ENCODE measurements around the gene KCNJ9. TPM values are rescaled to one million over a fixed set of nuclear protein-coding genes. Genes with fewer than 3 reads are reported as not detected.
"Not testable (repeated sequence)": the region's sequence is repeated elsewhere in the genome, so short reads cannot be mapped to it uniquely, and the experiment has no call there.

The KCNJ9 gene
- total RNA-seq, 1 donor from 2014 or later: not detected

DNA sequence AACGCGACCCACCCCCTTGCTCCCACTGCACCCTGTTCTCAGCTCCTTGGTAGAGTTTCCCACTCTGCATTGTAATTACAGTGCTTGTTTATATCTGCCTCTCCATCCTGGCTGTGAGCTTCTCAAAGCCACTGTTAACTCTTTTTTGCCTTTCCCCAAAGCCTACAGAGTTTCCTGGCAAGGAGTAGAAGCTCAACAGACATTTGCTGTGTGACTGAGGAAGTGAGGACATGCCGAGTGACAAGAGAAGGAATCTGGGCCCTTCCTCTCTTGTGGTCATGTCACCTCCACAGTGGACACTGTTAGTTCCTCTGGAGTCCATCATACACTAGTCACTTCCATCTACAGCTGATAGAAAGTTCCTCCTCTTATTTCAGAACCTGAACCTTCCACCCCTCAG, 23.1 kb downstream of the KCNJ9 start:
- intact Hi-C loops (cut with micrococcal nuclease): no loop called here
- H3K27ac Mint-ChIP-seq: no peak overlapping the region
- H3K27me3 Mint-ChIP-seq (ENCODE audit: insufficient read depth): peaks cover 7% of the 10 kb centered on the region
- no peak overlapping the region for H3K4me3 Mint-ChIP-seq
- no peaks in the 10 kb centered on the region for H3K36me3 Mint-ChIP-seq (ENCODE audit: low read depth)
- peaks cover 20% of the 10 kb centered on the region for H3K4me1 Mint-ChIP-seq (ENCODE audit: low read depth)
- DNase-seq (ENCODE audit: low spot score): no peak
- H3K9me3 Mint-ChIP-seq: no peaks in the 10 kb centered on the region

DNA sequence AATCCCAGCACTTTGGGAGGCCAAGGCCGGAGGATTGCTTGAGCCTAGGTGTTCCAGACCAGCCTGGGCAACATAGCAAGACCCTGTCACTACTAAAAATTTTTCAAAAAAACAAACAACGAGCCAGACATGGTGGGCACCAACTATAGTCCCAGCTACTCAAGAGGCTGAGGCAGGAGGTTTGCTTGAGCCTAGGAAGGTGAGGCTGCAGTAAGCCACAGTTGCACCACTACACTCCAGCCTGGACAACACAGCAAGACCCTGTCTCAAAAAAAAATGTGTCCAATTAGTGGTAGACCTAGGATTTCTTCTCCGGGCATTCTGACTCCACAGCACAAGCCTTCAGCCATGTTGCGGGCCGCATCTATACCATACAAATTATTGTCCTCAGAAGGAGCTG, 23.8 kb downstream of the KCNJ9 start:
- H3K9me3 Mint-ChIP-seq: no peaks in the 10 kb centered on the region
- H3K27ac Mint-ChIP-seq: no peak overlapping the region
- intact Hi-C loops (cut with micrococcal nuclease): no loop called here
- H3K27me3 Mint-ChIP-seq (ENCODE audit: insufficient read depth): peaks cover 7% of the 10 kb centered on the region
- DNase-seq (ENCODE audit: low spot score): no peak
- no peaks in the 10 kb centered on the region for H3K36me3 Mint-ChIP-seq (ENCODE audit: low read depth)
- peaks cover 17% of the 10 kb centered on the region for H3K4me1 Mint-ChIP-seq (ENCODE audit: low read depth)
- H3K4me3 Mint-ChIP-seq: no peak overlapping the region

DNA sequence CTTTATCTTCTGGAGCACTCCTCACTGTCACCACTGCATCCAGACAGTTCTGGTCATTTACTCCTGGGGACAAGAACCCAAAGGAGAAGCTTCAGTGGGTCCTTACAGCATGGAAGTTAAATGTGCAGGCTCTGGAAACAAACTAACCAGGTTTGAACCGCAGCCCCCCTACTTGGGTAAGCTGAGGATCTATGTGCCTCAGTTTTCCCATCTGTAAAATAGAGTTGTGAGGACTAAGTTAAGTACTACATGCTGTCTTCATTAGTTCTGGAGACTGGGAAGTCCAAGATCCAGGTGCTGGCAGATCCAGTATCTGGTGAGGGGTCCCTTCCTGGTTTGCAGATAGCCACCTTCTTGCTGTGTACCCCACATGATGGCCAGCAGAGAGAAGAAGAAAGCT, 26.2 kb downstream of the KCNJ9 start:
- intact Hi-C loops (cut with micrococcal nuclease): no loop called here
- no peak overlapping the region for H3K4me3 Mint-ChIP-seq
- H3K27me3 Mint-ChIP-seq (ENCODE audit: insufficient read depth): peaks cover 7% of the 10 kb centered on the region
- H3K27ac Mint-ChIP-seq: no peak overlapping the region
- DNase-seq (ENCODE audit: low spot score): no peak
- no peaks in the 10 kb centered on the region for H3K9me3 Mint-ChIP-seq
- peaks cover 7% of the 10 kb centered on the region for H3K4me1 Mint-ChIP-seq (ENCODE audit: low read depth)
- no peaks in the 10 kb centered on the region for H3K36me3 Mint-ChIP-seq (ENCODE audit: low read depth)

DNA sequence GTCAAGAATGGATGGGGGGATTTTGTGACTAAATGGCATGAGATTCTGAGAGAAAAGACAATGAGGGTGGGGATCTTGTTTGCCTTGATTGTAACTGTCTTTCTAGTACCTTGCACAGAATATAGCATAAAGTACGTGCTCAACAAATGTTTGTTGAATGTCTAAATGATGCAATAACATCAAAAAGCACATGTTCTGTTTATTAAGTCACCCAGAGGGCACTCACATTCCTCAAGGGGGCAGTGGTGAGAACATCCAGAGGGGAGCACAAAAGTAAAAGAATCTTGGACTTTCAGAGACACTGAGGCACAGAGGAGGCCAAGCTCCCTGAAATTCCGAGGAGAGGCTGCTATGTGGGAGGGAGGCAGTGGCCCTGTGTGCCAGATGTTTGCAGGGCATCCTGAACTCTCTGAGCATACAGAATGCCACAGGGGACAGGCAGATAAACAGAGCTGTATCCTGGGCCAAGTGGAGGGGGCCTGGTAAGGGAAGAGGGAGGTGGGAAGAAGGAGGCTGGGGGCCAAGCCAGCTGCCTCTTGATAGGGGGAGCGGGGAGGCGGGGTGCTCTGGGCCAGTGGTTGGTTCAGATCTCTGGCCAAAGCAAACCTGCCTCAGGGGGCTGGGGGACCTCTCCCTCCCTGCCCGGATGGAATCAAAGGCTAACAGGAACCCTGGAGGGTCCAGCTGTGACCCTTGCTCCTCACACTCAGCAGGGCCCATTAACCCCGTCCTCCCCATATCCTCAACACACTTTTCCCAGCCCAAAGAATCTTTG, 27.7 kb downstream of the KCNJ9 start:
- Mint-ChIP-seq H3K27ac (no peak overlapping the region), H3K36me3 (ENCODE audit: low read depth) (no peaks in the 10 kb centered on the region), H3K27me3 (ENCODE audit: insufficient read depth) (peaks cover 2% of the 10 kb centered on the region), H3K9me3 (no peaks in the 10 kb centered on the region), H3K4me1 (ENCODE audit: low read depth) (peaks cover 7% of the 10 kb centered on the region), H3K4me3 (no peak overlapping the region)
- DNase-seq (ENCODE audit: low spot score): no peak
- intact Hi-C loops (cut with micrococcal nuclease): loop anchor here (1.0 kb wide), 1 partner anchor 8 kb away; no protein-coding TSS in a partner anchor

DNA sequence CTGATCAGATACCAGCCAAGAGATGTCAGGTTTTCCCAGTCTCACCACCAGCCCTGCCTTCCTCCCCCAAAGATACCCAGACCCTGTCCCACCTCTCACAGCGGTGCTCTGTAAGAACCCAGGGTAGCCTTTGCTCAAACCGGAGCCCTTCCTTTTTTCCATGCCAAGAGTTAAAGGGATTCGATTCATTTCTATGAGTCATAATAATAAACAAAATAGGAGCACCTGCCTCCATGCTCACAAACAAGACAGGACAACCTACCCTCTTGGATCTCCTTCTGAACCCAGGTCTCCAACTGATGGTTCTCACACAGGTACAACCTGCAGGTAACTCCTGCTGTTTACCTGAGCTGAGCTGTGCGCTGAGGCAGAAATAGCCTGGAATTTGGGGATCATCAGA, 28.3 kb downstream of the KCNJ9 start:
- no peak overlapping the region for H3K27ac Mint-ChIP-seq
- no peaks in the 10 kb centered on the region for H3K9me3 Mint-ChIP-seq
- intact Hi-C loops (cut with micrococcal nuclease): loop anchor here (1.0 kb wide), 1 partner anchor 8 kb away; no protein-coding TSS in a partner anchor
- no peak for DNase-seq (ENCODE audit: low spot score)
- no peaks in the 10 kb centered on the region for H3K36me3 Mint-ChIP-seq (ENCODE audit: low read depth)
- peaks cover 7% of the 10 kb centered on the region for H3K4me1 Mint-ChIP-seq (ENCODE audit: low read depth)
- no peak overlapping the region for H3K4me3 Mint-ChIP-seq
- peaks cover 4% of the 10 kb centered on the region for H3K27me3 Mint-ChIP-seq (ENCODE audit: insufficient read depth)

DNA sequence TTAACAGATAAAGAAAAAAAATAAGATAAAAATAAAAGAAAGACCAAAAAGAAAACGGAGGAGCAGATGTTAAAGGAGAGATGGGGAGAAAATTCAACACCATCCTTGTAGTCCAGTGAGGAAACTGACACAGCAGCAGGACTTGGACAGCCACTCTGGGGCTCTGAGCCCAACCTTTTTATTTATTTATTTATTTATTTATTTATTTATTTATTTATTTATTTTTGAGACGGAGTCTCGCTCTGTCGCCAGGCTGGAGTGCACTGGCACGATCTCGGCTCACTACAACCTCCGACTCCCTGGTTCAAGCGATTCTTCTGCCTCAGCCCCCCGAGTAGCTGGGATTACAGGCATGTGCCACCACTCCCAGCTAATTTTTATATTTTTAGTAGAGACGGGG, 30.1 kb downstream of the KCNJ9 start:
- intact Hi-C loops (cut with micrococcal nuclease); DNase-seq (ENCODE audit: low spot score); H3K27ac Mint-ChIP-seq; H3K27me3 Mint-ChIP-seq (ENCODE audit: insufficient read depth); H3K9me3 Mint-ChIP-seq; H3K36me3 Mint-ChIP-seq (ENCODE audit: low read depth); H3K4me3 Mint-ChIP-seq; H3K4me1 Mint-ChIP-seq (ENCODE audit: low read depth): not testable (repeated sequence)

DNA sequence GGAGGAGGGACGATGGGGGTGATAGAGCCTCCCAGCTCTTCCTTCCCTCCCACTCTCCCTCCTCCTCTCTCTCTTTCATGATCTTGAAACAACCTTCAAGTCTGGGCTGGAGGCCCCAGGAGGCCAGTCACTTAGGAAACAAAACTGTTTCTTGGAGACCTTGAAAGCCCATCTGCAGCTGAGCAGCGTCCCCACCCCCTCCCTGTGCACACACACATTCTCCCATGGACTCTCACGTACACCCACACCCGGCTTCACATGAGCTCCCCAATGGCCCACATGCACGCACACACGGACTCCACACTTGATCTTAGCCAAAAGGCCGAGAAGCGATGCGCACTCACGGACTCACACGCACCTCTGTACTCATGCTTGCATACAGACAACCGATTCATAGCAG, 31.0 kb downstream of the KCNJ9 start:
- intact Hi-C loops (cut with micrococcal nuclease): no loop called here
- Mint-ChIP-seq H3K4me3 (no peak overlapping the region), H3K27me3 (ENCODE audit: insufficient read depth) (peaks cover 7% of the 10 kb centered on the region), H3K27ac (no peak overlapping the region), H3K4me1 (ENCODE audit: low read depth) (peaks cover 7% of the 10 kb centered on the region), H3K9me3 (no peaks in the 10 kb centered on the region), H3K36me3 (ENCODE audit: low read depth) (no peaks in the 10 kb centered on the region)
- DNase-seq (ENCODE audit: low spot score): no peak

DNA sequence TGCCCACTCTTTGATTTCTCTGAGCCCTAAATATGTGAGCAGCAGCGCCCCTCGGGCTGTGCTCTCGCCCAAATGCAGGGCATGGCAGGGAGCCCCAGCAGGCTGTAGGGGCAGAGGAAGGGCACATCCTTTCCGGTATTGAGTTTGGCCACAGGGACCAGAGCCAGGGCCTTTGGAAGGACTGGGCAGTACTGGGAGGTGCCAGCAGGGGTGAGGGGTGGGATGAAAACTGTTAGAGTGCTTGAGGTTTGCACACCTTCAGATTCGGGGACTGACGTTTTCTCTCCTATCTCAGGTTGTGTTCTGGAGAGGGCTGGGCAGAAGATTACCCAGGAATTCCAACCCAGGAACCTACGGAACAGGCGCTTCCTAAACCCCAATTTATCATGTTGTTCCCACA, 32.1 kb downstream of the KCNJ9 start:
- intact Hi-C loops (cut with micrococcal nuclease): no loop called here
- H3K27ac Mint-ChIP-seq: no peak overlapping the region
- no peak overlapping the region for H3K4me3 Mint-ChIP-seq
- no peak for DNase-seq (ENCODE audit: low spot score)
- peaks cover 7% of the 10 kb centered on the region for H3K4me1 Mint-ChIP-seq (ENCODE audit: low read depth)
- no peaks in the 10 kb centered on the region for H3K36me3 Mint-ChIP-seq (ENCODE audit: low read depth)
- H3K9me3 Mint-ChIP-seq: no peaks in the 10 kb centered on the region
- peaks cover 10% of the 10 kb centered on the region for H3K27me3 Mint-ChIP-seq (ENCODE audit: insufficient read depth)

DNA sequence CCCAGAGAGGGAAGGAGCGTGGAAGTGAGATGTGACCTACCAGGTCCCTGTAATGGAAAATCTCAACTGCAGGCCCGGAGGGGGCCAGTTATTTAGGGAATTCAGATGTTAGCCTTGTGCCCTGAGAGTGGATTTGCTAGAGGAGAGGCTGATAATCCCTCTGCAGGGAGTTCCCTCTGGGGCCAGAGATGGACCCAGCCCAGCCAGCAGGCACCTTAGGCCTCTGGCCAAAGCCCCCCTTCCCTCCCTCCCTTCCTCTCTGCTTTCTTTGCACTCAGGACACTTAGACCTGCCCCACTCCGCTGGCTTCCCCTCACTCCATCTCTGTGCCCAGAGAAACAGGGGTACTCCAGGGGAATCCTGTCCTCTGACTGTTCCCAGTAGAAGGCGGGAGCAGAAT, 32.7 kb downstream of the KCNJ9 start:
- no peak for DNase-seq (ENCODE audit: low spot score)
- peaks cover 14% of the 10 kb centered on the region for H3K27me3 Mint-ChIP-seq (ENCODE audit: insufficient read depth)
- H3K4me1 Mint-ChIP-seq (ENCODE audit: low read depth): peaks cover 1% of the 10 kb centered on the region
- no peaks in the 10 kb centered on the region for H3K36me3 Mint-ChIP-seq (ENCODE audit: low read depth)
- H3K4me3 Mint-ChIP-seq: no peak overlapping the region
- H3K27ac Mint-ChIP-seq: no peak overlapping the region
- H3K9me3 Mint-ChIP-seq: no peaks in the 10 kb centered on the region
- intact Hi-C loops (cut with micrococcal nuclease): no loop called here

DNA sequence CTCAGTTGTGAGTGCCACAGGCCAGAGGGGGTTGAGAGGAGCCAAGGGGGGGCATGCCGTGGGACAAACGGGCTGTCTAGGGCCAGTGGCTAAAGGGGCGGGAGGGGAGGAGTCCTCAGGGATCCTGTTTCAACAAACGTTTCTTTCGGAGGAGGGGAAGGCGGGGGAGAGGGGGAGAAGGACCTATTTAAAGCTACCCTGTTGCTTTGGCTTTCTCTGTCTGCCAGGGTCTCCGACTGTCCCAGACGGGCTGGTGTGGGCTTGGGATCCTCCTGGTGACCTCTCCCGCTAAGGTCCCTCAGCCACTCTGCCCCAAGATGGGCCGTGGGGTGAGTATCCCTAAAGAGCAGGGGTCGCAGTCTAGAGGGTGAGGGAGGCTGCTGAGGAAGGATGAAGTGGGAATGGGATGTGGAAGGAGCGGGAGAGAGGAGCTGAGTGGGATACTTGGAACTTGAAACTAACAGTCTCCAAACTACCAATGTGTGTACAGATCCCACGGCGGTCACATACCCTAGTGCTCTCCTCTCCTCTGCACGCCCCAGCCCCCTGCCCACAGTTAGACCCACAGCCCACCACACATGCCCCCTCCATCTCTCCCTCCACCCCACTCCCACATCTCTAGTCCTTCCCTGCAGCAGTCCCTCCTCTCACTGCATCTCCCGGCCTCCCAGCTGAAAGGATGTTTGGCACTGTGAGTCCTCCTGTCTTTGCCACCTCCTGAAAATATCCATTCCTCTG, 34.4 kb downstream of the KCNJ9 start, which contains the start of gene ATP1A2:
Gene ATP1A2 (plus strand): TSS at position 215 of the 738 bp plus-strand sequence. CDS start 103 bp downstream, at position 318.
- H3K27me3 Mint-ChIP-seq (ENCODE audit: insufficient read depth): peaks cover 14% of the 10 kb centered on the region
- H3K9me3 Mint-ChIP-seq: no peaks in the 10 kb centered on the region
- no peaks in the 10 kb centered on the region for H3K36me3 Mint-ChIP-seq (ENCODE audit: low read depth)
- intact Hi-C loops (cut with micrococcal nuclease): no loop called here
- no peaks in the 10 kb centered on the region for H3K4me1 Mint-ChIP-seq (ENCODE audit: low read depth)
- no peak within 1 kb of the TSS for H3K4me3 Mint-ChIP-seq
- no peak for DNase-seq (ENCODE audit: low spot score)
- H3K27ac Mint-ChIP-seq: no peak within 1 kb of the TSS

DNA sequence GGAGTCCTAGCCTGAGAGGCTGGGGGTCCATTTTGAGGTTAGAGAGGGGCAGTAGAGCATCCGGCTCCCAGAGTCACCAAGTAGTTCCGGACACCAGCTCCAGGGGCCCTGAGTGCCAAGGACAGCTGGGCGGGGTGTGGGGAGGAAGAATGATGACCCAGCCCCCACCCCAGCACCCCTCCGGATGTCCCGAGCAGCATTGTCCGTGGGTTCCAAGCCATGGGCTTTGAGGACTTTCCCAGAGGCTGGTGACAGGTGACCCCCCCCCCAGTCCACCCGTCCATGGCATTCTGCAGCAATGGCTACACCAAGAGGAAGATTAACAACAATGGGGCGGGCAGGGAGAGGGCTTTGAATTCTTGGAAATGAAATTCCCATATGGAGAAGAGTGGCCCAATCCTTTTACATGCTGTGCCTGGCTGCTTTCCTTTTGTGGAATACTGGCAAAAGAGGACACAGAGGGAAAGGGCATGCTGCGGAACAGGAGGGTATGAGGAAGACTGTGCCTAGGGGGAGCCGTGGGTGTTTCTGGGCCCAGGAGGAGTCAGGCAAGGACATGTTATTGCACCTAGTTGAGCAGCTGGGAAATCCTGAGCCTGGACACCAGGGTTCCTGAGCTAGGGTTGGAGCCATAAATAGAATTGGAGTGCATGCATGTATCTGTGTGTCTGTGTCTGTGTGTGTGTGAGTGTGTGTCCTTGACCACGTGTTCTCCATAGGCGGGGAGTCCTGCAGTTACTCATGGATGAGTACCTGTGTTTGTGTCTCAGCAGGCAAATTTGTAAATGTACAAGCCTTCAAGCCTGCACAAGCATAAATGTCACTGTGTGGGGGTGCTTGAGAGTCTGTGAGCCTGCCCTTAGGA, 35.2 kb downstream of the KCNJ9 start:
- DNase-seq (ENCODE audit: low spot score): no peak
- intact Hi-C loops (cut with micrococcal nuclease): no loop called here
- Mint-ChIP-seq H3K27me3 (ENCODE audit: insufficient read depth) (peaks cover 14% of the 10 kb centered on the region), H3K9me3 (no peaks in the 10 kb centered on the region), H3K27ac (no peak overlapping the region), H3K4me1 (ENCODE audit: low read depth) (no peaks in the 10 kb centered on the region), H3K36me3 (ENCODE audit: low read depth) (no peaks in the 10 kb centered on the region), H3K4me3 (no peak overlapping the region)

DNA sequence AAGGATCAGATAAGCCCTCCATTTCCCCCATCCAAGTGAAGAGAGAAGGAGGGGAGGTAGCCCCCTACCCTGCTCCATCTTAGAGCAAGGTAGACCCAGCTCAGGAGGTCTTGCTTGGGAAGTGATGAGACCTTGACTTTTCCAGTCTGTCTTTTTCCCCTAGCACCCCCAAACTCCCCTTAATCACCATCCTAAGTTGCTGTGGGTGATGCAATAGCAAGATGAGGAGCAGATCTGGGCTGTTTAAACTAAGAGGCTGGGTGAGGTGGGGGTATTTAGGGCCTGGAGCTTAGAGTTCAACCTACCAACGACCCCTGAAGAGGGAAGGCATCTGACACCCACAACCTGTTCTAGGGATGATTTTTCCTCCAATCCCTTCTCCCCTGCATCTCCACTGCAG, 36.0 kb downstream of the KCNJ9 start:
- H3K9me3 Mint-ChIP-seq: no peaks in the 10 kb centered on the region
- intact Hi-C loops (cut with micrococcal nuclease): no loop called here

More for the DNA sequence above, 36.0 kb downstream of the KCNJ9 start:
- no peak for DNase-seq (ENCODE audit: low spot score)
- Mint-ChIP-seq H3K36me3 (ENCODE audit: low read depth) (no peaks in the 10 kb centered on the region), H3K4me1 (ENCODE audit: low read depth) (no peaks in the 10 kb centered on the region), H3K27ac (no peak overlapping the region), H3K27me3 (ENCODE audit: insufficient read depth) (peaks cover 16% of the 10 kb centered on the region), H3K4me3 (no peak overlapping the region)

All from activated T-helper 1 cell treated with anti-CD3 and anti-CD28 coated beads, Interleukin-12 subunit alpha, Interleukin-12 subunit beta, Interleukin-2, Interleukin-4 antibody, amounts not matched to agents 30 ng/mL and 10 ng/mL and 1 ng/mL, durations not matched to agents 14 hours and 24 hours and 36 hours (primary cell).